Breast epithelium (tissue), 3 donors: Measurements from ENCODE around the gene CTNND2.

ENCODE experiments used
- POLR2A ChIP-seq: fragments of 450-650 bp; IDR thresholded peaks from one replicate; pipeline ENCODE4 v1.6.1; 2016; ENCODE audit warnings: antibody characterized with exemption, mild to moderate bottlenecking, moderate library complexity
- POLR2AphosphoS5 ChIP-seq, 3 donors: sonication (generic); formaldehyde crosslinking; IDR thresholded peaks; one replicate each; pipeline ENCODE4 v1.6.1; 2017; ENCODE audit warnings: antibody characterized with exemption in 3 of 3
- TF ChIP-seq, protein P1 (sequence below), 3 donors: fragments of 450-650 bp; IDR thresholded peaks; one replicate each; pipeline ENCODE4 v1.5.1; 2016 to 2017; ENCODE audit warnings: antibody characterized with exemption in 3 of 3, mild to moderate bottlenecking in 3 of 3, moderate library complexity in 3 of 3

DNA sequence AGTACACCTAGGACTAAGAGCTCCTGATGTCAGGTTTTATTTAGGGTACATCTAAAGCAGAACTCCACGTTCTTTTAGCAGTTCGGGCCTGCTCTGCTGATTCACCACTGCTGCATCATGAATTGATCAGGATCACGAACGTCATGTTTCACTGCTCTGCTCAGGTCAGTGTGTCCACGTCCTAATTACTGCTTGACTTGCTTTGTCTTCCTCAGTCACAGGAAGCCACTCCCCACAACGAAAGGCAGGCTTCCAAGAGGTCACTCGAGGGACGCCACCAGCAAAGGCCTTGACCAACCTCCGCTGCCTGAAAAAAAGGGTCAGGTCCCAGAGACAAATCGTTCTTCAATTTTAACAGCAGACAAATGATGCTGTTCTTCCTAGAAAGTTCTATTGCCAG lies 40.3 kb downstream of the CTNND2 start:
- TF ChIP-seq, protein P1, sequence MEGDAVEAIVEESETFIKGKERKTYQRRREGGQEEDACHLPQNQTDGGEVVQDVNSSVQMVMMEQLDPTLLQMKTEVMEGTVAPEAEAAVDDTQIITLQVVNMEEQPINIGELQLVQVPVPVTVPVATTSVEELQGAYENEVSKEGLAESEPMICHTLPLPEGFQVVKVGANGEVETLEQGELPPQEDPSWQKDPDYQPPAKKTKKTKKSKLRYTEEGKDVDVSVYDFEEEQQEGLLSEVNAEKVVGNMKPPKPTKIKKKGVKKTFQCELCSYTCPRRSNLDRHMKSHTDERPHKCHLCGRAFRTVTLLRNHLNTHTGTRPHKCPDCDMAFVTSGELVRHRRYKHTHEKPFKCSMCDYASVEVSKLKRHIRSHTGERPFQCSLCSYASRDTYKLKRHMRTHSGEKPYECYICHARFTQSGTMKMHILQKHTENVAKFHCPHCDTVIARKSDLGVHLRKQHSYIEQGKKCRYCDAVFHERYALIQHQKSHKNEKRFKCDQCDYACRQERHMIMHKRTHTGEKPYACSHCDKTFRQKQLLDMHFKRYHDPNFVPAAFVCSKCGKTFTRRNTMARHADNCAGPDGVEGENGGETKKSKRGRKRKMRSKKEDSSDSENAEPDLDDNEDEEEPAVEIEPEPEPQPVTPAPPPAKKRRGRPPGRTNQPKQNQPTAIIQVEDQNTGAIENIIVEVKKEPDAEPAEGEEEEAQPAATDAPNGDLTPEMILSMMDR (IDR thresholded peaks at IDR 0.05) = no peak
- TF ChIP-seq POLR2A = no peak
- TF ChIP-seq POLR2AphosphoS5 (IDR thresholded peaks at IDR 0.05) = no peak
